Measurements from ENCODE around the gene ABCB10. TPM values are rescaled to one million over a fixed set of nuclear protein-coding genes. Genes with fewer than 3 reads are reported as not detected.

ABCB10 gene
- total RNA-seq (2014; rRNA removed; shearing (Covaris generic)) (14.1 and 16.4 TPM in 2 replicates), total RNA-seq (2022) (25.4 and 27.2 TPM in 2 replicates), Bru-seq, nascent RNA (percentile 68 among the genes with signal in this experiment), BruChase-seq, experiment 1, labeled RNA remaining after a 6-hour chase (percentile 83 among the genes with signal in this experiment), BruChase-seq, experiment 2, labeled RNA remaining after a 2-hour chase (percentile 77 among the genes with signal in this experiment)
- long read RNA-seq, transcript ABCB10-201 (13 exons, 3,857 nt), result major isoform, 59 of 69 reads
- long read RNA-seq, partial matches to known transcripts, result 2 of 69 reads
- long read RNA-seq, other reads (novel, unspliced or antisense), result 8 of 69 reads

DNA sequence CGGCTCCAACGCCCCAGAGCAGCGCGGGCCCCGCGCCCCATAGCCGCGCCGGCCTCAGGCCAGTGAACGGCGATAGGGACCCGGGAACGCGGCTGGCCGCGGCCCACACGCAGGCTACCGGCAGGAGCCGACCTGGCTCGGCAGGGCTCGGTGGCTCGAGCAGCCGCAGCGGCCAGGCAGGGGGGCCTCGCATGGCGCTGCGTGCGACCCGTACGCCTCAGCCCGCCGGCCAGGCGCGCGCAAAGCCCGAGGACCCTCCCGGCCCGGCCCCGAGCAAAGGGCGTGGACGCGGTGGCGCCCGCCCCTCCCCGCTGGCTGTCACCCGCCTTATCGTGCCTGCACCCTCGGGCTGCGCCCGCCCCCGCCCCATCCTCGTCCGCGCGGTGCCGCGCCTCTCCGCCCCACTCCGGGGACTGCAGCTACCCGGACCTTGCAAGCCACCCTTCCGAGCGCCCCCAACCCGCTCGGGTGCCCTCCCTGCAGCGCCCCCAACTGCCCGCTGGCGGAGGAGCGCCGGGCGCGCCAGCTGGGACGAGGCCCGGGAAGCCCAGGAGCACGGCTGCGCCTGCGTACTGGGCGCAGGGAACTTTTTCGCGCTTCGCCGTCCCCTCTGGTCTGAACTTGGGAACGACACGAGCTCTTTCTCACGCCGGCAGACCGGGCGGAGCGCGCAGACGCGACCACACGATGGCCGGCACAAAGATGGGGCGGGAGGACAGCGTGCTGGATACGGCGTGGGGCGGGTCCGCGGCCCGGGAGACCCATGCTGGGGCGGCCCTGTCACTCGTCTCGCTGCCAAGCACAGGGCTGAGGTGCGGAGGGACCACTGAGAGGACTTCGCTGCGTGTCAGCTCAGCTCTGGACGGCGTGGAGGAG, at the start of gene ABCB10:
Gene ABCB10 (minus strand): TSS at position 248 of the 876 bp plus-strand sequence. CDS start 55 bp downstream, at position 193.
- no TSS peak for BruUV-seq (replicated peaks)

DNA sequence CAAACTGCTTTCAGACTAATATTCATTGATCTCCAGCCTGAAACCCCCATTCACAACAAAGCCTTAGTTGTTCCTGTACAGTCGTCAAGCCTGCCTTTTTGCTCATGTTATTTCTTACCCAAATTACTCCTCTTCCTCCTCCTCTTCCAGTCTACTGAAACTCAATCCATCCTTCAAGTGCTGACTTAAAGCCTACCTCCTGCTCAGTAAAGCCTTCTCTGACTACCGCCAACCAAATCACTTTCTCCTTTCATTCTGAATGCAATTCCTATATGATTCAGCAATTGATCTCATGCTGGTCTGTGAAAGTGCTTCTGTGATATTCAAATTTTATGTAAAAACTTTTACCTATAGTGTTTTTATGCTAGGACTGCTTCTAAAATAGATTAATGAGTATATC, 48.9 kb upstream of the ABCB10 start:
- ChIA-PET CTCF (ENCODE audit: unreplicated experiment) (no interaction called here), POLR2A (interaction anchor here (0.9 kb wide), 1 partner anchor 80 kb away, joined by 3 read pairs; no protein-coding TSS in a partner anchor)
- Histone ChIP-seq H3K4me1 (ENCODE audit: insufficient read depth, low read length, poor library complexity, severe bottlenecking) (no peaks in the 10 kb centered on the region), H3K27ac (ENCODE audit: low read depth, low read length, poor library complexity, severe bottlenecking) (no peak overlapping the region), H2AFZ (ENCODE audit: low read length) (no peak overlapping the region), H3K79me2 (ENCODE audit: insufficient read depth, low read depth, low read length) (no peaks in the 10 kb centered on the region), H3K4me3 (ENCODE audit: low read depth, low read length, poor library complexity, severe bottlenecking) (no peak overlapping the region), H3K9me3 (ENCODE audit: low read length) (no peaks in the 10 kb centered on the region), H3K36me3 (ENCODE audit: insufficient read depth, low read length) (peaks cover 95% of the 10 kb centered on the region), H4K20me1 (ENCODE audit: insufficient read depth, low read length) (no peaks in the 10 kb centered on the region), H3K9me2 (ENCODE audit: insufficient read depth, low read length) (no peaks in the 10 kb centered on the region), H3K4me2 (ENCODE audit: low read length) (no peak overlapping the region)
- no peak for DNase-seq (ENCODE audit: low spot score)
- BruUV-seq (replicated peaks), result no TSS peak
- TF ChIP-seq EZH2phosphoT487 (IDR thresholded peaks at IDR 0.05; ENCODE audit: borderline replicate concordance, low read depth, low read length), result no peak
- TF ChIP-seq, protein P1, sequence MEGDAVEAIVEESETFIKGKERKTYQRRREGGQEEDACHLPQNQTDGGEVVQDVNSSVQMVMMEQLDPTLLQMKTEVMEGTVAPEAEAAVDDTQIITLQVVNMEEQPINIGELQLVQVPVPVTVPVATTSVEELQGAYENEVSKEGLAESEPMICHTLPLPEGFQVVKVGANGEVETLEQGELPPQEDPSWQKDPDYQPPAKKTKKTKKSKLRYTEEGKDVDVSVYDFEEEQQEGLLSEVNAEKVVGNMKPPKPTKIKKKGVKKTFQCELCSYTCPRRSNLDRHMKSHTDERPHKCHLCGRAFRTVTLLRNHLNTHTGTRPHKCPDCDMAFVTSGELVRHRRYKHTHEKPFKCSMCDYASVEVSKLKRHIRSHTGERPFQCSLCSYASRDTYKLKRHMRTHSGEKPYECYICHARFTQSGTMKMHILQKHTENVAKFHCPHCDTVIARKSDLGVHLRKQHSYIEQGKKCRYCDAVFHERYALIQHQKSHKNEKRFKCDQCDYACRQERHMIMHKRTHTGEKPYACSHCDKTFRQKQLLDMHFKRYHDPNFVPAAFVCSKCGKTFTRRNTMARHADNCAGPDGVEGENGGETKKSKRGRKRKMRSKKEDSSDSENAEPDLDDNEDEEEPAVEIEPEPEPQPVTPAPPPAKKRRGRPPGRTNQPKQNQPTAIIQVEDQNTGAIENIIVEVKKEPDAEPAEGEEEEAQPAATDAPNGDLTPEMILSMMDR (conservative IDR thresholded peaks at IDR 0.05; ENCODE audit: low read length), result no peak
- intact Hi-C loops (cut with micrococcal nuclease; ENCODE audit: unreplicated experiment), result no loop called here

More for the DNA sequence above, at the start of gene ABCB10:
- Histone ChIP-seq H3K4me2 (ENCODE audit: low read length) (peak within 1 kb of the TSS; percentile 78), H3K9me2 (ENCODE audit: insufficient read depth, low read length) (no peaks in the 10 kb centered on the region), H3K36me3 (ENCODE audit: insufficient read depth, low read length) (no peaks in the 10 kb centered on the region), H4K20me1 (ENCODE audit: insufficient read depth, low read length) (no peaks in the 10 kb centered on the region), H3K4me1 (ENCODE audit: insufficient read depth, low read length, poor library complexity, severe bottlenecking) (peaks cover 17% of the 10 kb centered on the region), H2AFZ (ENCODE audit: low read length) (peak within 1 kb of the TSS; percentile 64), H3K27ac (ENCODE audit: low read depth, low read length, poor library complexity, severe bottlenecking) (peak within 1 kb of the TSS; percentile 52), H3K9me3 (ENCODE audit: low read length) (no peaks in the 10 kb centered on the region), H3K79me2 (ENCODE audit: insufficient read depth, low read depth, low read length) (peaks cover 17% of the 10 kb centered on the region; the same call in 1 of the 2 replicates), H3K4me3 (ENCODE audit: low read depth, low read length, poor library complexity, severe bottlenecking) (peak within 1 kb of the TSS; percentile 79)
- ChIA-PET POLR2A (interaction anchor here (0.6 to 2.6 kb wide), 10 partner anchors 8 to 747 kb away, joined by 3 to 17 read pairs (median 4); partner anchors contain the start of gene NUP133), CTCF (ENCODE audit: unreplicated experiment) (interaction anchor here (0.8 kb wide), 1 partner anchor 75 kb away, joined by 3 read pairs; no protein-coding TSS in a partner anchor)
- DNase-seq (ENCODE audit: low spot score), result peak; percentile 98
- intact Hi-C loops (cut with micrococcal nuclease; ENCODE audit: unreplicated experiment), result loop anchor here (1.0 to 5.0 kb wide), 5 partner anchors 50 to 1864 kb away; partner anchors contain the start of genes EGLN1, NUP133, TAF5L and URB2
- TF ChIP-seq, protein P1 (conservative IDR thresholded peaks at IDR 0.05; ENCODE audit: low read length), result peak; percentile 80
- TF ChIP-seq EZH2phosphoT487 (IDR thresholded peaks at IDR 0.05; ENCODE audit: borderline replicate concordance, low read depth, low read length), result no peak

Measured in OCI-LY7 (cell line).